Measurements from ENCODE around the gene SYCE1L.

GRCh38 chr16:77208382-77208781 lies 9.2 kb downstream of the SYCE1L start:
- TF ChIP-seq CHD1 (IDR thresholded peaks at IDR 0.05; ENCODE audit: low read depth, low read length) (no peak), CTCF (conservative IDR thresholded peaks at IDR 0.05; ENCODE audit: low read depth, low read length) (no peak), POLR2A (IDR thresholded peaks at IDR 0.05; ENCODE audit: low read depth, low read length) (no peak)

Measured in IMR-90 (cell line).